SIG-M5 (cell line): ENCODE data around the gene CAPN9.
"Not testable (repeated sequence)": the region's sequence is repeated elsewhere in the genome, so short reads cannot be mapped to it uniquely, and the experiment has no call there.

ENCODE experiments used
- DNase-seq: peaks from one replicate; lab custom pipeline; 2025; lab: John Stamatoyannopoulos, UW

CAPN9 gene

DNA sequence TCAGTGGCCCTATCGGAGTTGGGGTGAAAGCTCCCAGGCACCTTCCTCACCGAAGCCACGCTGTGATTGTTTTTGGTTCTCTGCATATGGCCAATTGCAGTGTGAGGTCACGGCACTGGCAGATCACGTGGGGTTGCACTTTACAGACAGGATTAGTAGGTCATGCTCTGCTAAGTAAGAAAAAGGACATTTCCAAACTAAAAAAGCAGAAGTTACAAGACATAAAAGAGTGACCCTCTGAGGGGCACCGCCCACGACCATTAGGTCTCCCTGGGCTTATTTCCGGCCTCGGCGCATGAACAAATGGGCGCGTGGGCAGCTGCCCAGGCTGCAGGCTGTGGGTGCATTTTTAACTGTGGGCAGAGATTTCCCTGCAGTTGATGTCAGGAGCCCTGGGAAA lies 2.0 kb downstream of the CAPN9 start:
- no peak for DNase-seq

DNA sequence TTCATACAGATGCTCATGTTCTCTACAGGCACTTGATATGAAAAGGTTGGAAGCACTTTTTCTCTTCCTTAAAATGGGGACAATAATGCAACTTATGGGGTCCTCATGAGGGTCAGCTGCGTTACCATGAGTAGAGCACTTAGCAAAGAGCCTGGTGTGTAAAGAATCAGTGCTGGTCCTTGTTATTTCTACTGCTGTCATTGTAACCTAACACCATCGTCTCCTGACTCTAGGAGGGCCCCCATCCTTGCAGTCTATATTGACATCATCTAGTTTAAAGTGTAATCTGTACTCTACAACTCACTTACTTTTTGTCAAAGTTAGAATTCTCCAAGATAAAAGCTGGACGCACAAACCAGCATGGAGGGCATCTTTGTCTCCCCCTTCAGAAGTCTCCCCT lies 2.4 kb downstream of the CAPN9 start:
- DNase-seq, result no peak

GRCh38 chr1:230750576-230750975 lies 3.4 kb downstream of the CAPN9 start:
- no peak for DNase-seq

- DNase-seq, result no peak
These were observed 3.9 kb downstream of the CAPN9 start for GRCh38 chr1:230750986-230751625.

DNA sequence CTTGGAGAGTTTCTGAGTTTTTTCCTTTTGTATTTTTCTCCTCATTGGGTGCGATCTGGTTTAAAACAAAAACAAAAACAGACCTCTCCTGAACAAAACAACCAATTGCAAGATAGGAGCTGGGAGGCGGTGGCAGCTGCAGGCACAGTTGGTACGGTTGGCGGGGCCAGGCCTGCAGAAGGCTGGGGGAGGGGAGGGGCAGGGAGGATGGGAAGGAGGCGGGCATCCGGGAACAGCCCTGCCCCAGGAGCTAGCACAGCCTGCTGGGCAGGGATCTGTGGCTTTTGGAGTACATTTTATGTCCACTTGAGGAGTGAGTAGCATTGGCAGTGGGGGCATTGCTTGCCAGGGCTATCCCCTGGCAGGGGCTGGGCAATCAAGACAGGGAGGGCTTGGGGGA lies 5.2 kb downstream of the CAPN9 start:
- DNase-seq, result no peak

GRCh38 chr1:230753191-230753585 lies 6.0 kb downstream of the CAPN9 start:
- no peak for DNase-seq

- no peak for DNase-seq
These were observed 6.5 kb downstream of the CAPN9 start for GRCh38 chr1:230753586-230754251.

- DNase-seq, result no peak
These were observed 7.6 kb downstream of the CAPN9 start for GRCh38 chr1:230754796-230755195.

DNA sequence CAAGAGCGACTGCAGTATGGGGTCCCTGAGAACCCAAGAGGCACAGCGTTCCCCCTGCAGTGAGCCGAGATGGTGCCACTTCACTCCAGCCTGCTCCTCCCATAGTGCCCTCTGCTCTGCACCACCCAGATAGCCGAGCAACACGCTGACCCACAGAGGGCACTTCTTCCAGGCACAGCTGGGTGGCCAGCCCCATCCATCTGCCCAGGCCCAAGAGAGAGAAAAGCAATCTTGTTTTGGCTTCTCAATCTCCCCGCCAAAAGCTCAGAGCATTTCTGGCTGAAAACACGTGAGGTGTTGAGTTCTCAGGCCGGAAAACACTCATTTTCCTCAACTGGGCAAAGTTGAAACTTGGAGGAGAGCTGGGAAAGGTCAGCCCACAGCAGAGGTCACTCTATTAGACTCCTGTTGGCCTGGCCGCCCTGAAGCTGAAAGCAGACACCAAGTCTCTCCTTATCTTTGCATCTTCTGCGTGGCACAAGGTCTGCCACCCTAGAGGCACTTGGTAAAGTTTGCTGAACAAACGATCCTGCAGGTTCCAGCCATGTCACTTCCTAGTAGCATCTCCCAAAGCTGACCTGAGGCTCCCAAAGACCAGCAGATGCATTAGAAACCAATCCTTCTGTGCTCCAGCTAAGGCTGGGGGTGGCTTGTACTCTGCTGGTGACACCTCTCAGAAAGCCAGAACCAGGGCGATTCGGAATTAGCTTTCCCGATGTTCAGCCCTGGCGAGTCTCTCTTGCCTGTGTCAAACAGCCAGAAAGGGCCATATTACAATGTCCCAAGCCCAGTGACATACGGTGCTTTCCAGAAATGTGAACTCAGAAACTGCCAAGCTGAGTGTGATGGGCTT lies 10.9 kb downstream of the CAPN9 start:
- no peak for DNase-seq

- DNase-seq, result no peak
These were observed 11.7 kb downstream of the CAPN9 start for GRCh38 chr1:230758709-230759368.

DNA sequence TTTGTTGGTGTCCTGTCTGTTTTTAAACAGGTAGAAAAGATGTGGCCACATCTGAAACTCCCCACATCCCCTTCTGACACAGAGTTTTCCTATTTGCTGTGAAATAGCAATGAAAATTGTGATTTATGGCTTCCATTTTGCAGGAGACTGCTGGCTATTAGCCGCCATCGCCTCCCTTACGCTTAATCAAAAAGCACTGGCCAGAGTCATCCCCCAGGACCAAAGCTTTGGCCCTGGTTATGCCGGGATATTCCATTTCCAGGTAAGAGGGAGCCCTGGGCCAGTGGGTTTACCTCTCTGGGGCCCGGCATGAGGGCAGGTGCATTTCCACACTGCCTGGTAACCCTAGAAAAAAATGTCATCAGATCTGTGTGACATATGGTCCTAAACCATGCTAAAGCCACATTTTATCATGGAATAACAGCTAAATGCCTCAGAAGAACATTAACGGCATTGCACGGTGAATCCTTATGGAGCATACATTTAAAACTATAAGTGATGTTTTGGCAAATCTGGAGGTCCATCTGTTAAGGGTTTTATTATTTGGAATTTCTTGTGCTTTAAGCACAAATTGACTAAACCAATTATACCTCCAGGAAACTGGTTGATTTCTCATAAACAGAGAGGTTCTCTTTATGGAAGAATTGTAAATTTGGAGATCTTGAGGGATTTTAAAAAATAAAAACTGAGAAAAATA lies 12.3 kb downstream of the CAPN9 start:
- no peak for DNase-seq

DNA sequence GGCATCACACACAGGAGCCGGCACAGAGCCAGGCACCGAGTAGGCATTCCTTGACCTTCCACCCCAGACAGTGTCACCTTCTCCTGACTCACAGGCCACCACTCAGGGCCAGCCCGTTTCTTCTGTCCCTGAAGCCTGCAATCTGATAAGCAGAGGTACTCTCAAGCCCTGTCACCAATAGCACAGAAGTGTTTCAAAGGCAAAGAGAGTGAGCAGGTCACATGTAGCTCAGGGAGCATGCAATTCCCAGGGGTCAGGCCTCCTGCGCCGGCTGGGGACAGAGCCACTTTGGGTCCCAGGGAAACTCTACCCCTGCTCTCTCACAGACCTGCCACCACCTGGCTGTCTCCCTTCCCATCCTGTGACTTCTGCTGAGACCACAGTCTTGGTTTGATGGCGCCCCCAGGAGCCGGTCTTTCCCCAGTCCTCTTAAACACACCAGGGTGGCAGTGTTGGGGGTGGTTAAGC lies 13.2 kb downstream of the CAPN9 start:
- DNase-seq, result no peak

- DNase-seq, result no peak
These were observed 14.4 kb downstream of the CAPN9 start for GRCh38 chr1:230761443-230762167.

- no peak for DNase-seq
These were observed 16.9 kb downstream of the CAPN9 start for GRCh38 chr1:230763927-230764591.

DNA sequence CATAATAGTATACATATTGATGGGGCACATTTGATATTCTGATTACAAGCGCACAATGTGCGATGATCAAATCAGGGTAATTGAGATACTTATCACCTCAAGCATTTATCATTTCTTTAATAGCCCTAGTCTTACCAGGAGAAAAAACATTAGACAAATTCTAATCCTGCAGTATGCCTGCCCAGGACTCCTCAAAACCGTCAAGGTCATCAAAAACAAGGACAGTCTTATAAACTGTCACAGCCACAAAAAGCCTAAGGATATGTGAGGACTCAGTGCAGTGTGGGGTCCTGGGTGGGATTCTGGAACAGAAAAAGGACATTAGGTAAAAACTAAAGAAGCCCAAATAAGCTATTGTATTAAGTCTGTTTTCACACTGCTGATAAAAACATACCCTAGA lies 19.1 kb downstream of the CAPN9 start:
- DNase-seq, result no peak

DNA sequence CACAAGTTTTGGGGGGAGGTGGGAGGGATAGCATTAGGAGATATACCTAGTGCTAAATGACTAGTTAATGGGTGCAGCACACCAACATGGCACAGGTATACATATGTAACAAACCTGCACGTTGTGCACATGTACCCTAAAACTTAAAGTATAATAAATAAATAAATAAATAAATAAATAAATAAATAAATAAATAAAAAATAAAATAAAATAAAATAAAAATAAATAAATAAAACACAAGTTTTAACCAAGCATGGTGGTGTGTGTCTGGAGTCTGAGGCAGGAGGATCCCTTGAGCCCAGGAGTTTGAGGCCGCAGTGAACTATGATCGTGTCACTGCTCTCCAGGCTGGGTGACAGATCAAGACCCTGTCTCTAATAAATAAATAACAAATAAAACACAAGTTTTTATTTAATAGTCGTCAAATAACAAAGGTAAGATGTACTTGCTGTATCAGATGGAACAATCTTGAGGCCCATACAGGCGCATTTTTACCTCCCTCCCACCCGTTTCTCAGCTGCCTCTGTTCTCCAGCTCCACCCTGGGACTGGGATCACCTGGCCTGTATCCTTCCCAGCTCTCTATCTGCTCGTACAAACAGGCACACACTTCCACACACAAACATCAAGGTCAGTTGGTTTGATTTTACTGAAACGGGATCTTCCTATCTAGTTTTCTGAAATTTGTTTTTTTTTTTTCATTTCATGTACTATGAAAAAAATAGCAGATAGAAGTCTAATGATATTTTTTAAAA lies 20.8 kb downstream of the CAPN9 start:
- not testable (repeated sequence) for DNase-seq

- DNase-seq, result no peak
These were observed 21.8 kb downstream of the CAPN9 start for GRCh38 chr1:230768903-230769570.

GRCh38 chr1:230770317-230770716 lies 23.1 kb downstream of the CAPN9 start:
- no peak for DNase-seq

DNA sequence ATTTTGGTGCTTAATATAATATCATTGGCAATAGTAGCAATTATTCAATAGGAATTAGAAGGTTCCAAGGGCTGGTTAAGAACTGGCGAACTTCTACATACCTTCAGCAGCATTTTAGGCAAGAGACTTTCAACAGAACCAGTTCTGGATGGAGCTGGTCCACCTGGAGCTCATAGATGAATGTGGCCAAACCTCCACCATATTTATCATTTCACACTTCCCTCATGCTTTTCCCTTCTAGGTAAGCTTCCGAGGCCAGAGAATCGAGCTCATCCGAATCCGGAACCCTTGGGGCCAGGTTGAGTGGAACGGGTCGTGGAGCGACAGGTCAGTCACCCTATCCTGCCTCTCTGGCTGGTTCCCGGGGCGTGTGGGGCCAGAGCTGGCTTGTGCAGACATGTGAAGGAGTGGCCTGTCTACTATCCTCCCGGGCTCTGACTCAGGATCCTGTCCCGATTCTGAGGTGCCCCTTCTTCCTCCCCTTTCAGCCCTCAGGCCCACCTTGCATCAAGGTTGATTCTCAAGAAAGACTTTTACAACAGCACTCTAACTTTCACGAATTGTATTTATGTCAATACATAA lies 24.7 kb downstream of the CAPN9 start:
- DNase-seq, result no peak
